HS-5 (cell line): ENCODE results near the gene TRAF3IP1.
"Not testable (repeated sequence)": the region's sequence is repeated elsewhere in the genome, so short reads cannot be mapped to it uniquely, and the experiment has no call there.

Experiments used
- DNase-seq: peaks from one replicate; pipeline ENCODE4 v3.0.0-alpha.2; 2012; ENCODE audit warnings: low read depth

The TRAF3IP1 gene

GRCh38 chr2:238344517-238344916 lies 24.2 kb downstream of the TRAF3IP1 start:
- DNase-seq: no peak

GRCh38 chr2:238345297-238345968 lies 25.1 kb downstream of the TRAF3IP1 start:
- DNase-seq: no peak

GRCh38 chr2:238346544-238346943 lies 26.2 kb downstream of the TRAF3IP1 start:
- DNase-seq: no peak

- no peak for DNase-seq
Measured at GRCh38 chr2:238350150-238350897, 30.0 kb downstream of the TRAF3IP1 start.

GRCh38 chr2:238351315-238351714 lies 31.0 kb downstream of the TRAF3IP1 start:
- DNase-seq: no peak

- DNase-seq: no peak
Measured at GRCh38 chr2:238352361-238352760, 32.0 kb downstream of the TRAF3IP1 start.

GRCh38 chr2:238358769-238359168 lies 38.5 kb downstream of the TRAF3IP1 start:
- DNase-seq: no peak

- no peak for DNase-seq
Measured at GRCh38 chr2:238359403-238359802, 39.1 kb downstream of the TRAF3IP1 start.

GRCh38 chr2:238361877-238362276 lies 41.6 kb downstream of the TRAF3IP1 start:
- no peak for DNase-seq

GRCh38 chr2:238362626-238363025 lies 42.3 kb downstream of the TRAF3IP1 start:
- DNase-seq: no peak

- no peak for DNase-seq
Measured at GRCh38 chr2:238369591-238370040, 49.3 kb downstream of the TRAF3IP1 start.

- DNase-seq: no peak
Measured at GRCh38 chr2:238370094-238370822, 49.9 kb downstream of the TRAF3IP1 start.

GRCh38 chr2:238370823-238371372 lies 50.6 kb downstream of the TRAF3IP1 start:
- DNase-seq: no peak

GRCh38 chr2:238372277-238372676 lies 52.0 kb downstream of the TRAF3IP1 start:
- DNase-seq: not testable (repeated sequence)

GRCh38 chr2:238376884-238377391 lies 56.6 kb downstream of the TRAF3IP1 start:
- no peak for DNase-seq

GRCh38 chr2:238378230-238379095 lies 58.1 kb downstream of the TRAF3IP1 start:
- no peak for DNase-seq

- peak; percentile 77 for DNase-seq
Measured at GRCh38 chr2:238379096-238379810, 58.9 kb downstream of the TRAF3IP1 start.

- no peak for DNase-seq
Measured at GRCh38 chr2:238380336-238380735, 60.0 kb downstream of the TRAF3IP1 start.

- DNase-seq: no peak
Measured at GRCh38 chr2:238380785-238381184, 60.5 kb downstream of the TRAF3IP1 start.

GRCh38 chr2:238381341-238382115 lies 61.2 kb downstream of the TRAF3IP1 start:
- DNase-seq: no peak
